Lower leg skin (tissue), 3 donors: ENCODE results near the gene FAAP24.

ENCODE experiments used
- POLR2A ChIP-seq, 2 donors: fragments of 450-650 bp; IDR thresholded peaks; one replicate each; pipeline ENCODE4 v1.6.1; 2016 to 2017; ENCODE audit warnings: antibody characterized with exemption in 2 of 2, mild to moderate bottlenecking in 1 of 2, moderate library complexity in 1 of 2
- TF ChIP-seq, protein P1 (sequence below), 3 donors: fragments of 450-650 bp; IDR thresholded peaks; one replicate each; pipeline ENCODE4 v1.5.1; 2016; ENCODE audit warnings: antibody characterized with exemption in 3 of 3, mild to moderate bottlenecking in 3 of 3, moderate library complexity in 2 of 3

DNA sequence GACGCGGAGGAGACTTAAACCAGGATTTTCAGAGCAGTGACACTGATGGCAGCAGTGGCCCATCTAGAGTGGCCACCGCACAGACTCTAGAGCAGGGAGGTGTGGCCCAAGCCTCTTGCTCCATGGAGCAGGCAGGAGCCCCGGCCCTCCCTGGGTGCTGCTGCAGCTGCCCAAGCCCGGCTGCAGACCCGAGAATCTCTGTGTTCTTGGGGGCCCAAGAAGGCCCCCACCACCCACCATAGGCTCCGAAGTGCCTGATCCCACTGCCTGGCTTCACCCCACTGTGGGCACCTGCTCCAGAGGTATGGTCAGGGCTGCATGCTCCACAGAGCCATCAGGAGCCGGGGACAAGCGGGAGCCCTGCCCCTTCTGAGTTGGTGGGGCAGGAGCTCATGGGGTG is 36.4 kb upstream of the FAAP24 start:
- TF ChIP-seq, protein P1, sequence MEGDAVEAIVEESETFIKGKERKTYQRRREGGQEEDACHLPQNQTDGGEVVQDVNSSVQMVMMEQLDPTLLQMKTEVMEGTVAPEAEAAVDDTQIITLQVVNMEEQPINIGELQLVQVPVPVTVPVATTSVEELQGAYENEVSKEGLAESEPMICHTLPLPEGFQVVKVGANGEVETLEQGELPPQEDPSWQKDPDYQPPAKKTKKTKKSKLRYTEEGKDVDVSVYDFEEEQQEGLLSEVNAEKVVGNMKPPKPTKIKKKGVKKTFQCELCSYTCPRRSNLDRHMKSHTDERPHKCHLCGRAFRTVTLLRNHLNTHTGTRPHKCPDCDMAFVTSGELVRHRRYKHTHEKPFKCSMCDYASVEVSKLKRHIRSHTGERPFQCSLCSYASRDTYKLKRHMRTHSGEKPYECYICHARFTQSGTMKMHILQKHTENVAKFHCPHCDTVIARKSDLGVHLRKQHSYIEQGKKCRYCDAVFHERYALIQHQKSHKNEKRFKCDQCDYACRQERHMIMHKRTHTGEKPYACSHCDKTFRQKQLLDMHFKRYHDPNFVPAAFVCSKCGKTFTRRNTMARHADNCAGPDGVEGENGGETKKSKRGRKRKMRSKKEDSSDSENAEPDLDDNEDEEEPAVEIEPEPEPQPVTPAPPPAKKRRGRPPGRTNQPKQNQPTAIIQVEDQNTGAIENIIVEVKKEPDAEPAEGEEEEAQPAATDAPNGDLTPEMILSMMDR (IDR thresholded peaks at IDR 0.05): no peak
- no peak for TF ChIP-seq POLR2A (IDR thresholded peaks at IDR 0.05)
